Stimulated activated CD4-positive, alpha-beta T cell treated with anti-CD3 and anti-CD28 coated beads, Interleukin-1b, Interleukin-23, amount 100 ng/mL, for 4 hours (primary cell): ENCODE data around the gene WDR19.
"Not testable (repeated sequence)": the region's sequence is repeated elsewhere in the genome, so short reads cannot be mapped to it uniquely, and the experiment has no call there.

ENCODE experiments used
- DNase-seq, 2 donors: peaks; one replicate each; pipeline ENCODE4 v3.0.0-alpha.2; 2020; ENCODE audit warnings: low read depth in 2 of 2

Gene WDR19

GRCh38 chr4:39233114-39233513 lies 50.8 kb downstream of the WDR19 start:
- DNase-seq: no peak

- DNase-seq: no peak
Observed at GRCh38 chr4:39233783-39234182, 51.5 kb downstream of the WDR19 start.

GRCh38 chr4:39235021-39235420 lies 52.7 kb downstream of the WDR19 start:
- no peak for DNase-seq

- DNase-seq: no peak
Observed at GRCh38 chr4:39235696-39236095, 53.4 kb downstream of the WDR19 start.

- DNase-seq: no peak
Observed at GRCh38 chr4:39237179-39237578, 54.9 kb downstream of the WDR19 start.

- DNase-seq: no peak
Observed at GRCh38 chr4:39243462-39243861, 61.1 kb downstream of the WDR19 start.

GRCh38 chr4:39255266-39255665 lies 72.9 kb downstream of the WDR19 start:
- no peak for DNase-seq

GRCh38 chr4:39255871-39256270 lies 73.5 kb downstream of the WDR19 start:
- no peak for DNase-seq

GRCh38 chr4:39256436-39256835 lies 74.1 kb downstream of the WDR19 start:
- no peak for DNase-seq

GRCh38 chr4:39259571-39260330 lies 77.4 kb downstream of the WDR19 start:
- DNase-seq: no peak

- DNase-seq: no peak
Observed at GRCh38 chr4:39263895-39264294, 81.6 kb downstream of the WDR19 start.

- DNase-seq: no peak
Observed at GRCh38 chr4:39274503-39274902, 92.2 kb downstream of the WDR19 start.

- not testable (repeated sequence) for DNase-seq
Observed at GRCh38 chr4:39277661-39278060, 95.3 kb downstream of the WDR19 start.

- no peak for DNase-seq
Observed at GRCh38 chr4:39278476-39278875, 96.1 kb downstream of the WDR19 start.

GRCh38 chr4:39279416-39279815 lies 97.1 kb downstream of the WDR19 start:
- no peak for DNase-seq

- no peak for DNase-seq
Observed at GRCh38 chr4:39280770-39281169, 98.4 kb downstream of the WDR19 start.

GRCh38 chr4:39285111-39285795 lies 102.9 kb downstream of the WDR19 start:
- DNase-seq: no peak

GRCh38 chr4:39285853-39286252 lies 103.5 kb downstream of the WDR19 start:
- DNase-seq: no peak

GRCh38 chr4:39286263-39286662 lies 103.9 kb downstream of the WDR19 start:
- no peak for DNase-seq

GRCh38 chr4:39287223-39287622 lies 104.9 kb downstream of the WDR19 start:
- no peak for DNase-seq

GRCh38 chr4:39291686-39292085 lies 109.4 kb downstream of the WDR19 start:
- no peak for DNase-seq

GRCh38 chr4:39292433-39292832 lies 110.1 kb downstream of the WDR19 start:
- not testable (repeated sequence) for DNase-seq

GRCh38 chr4:39295784-39296183 lies 113.5 kb downstream of the WDR19 start:
- no peak for DNase-seq
